Measurements from ENCODE around the gene CYTH4. TPM values are rescaled to one million over a fixed set of nuclear protein-coding genes. Genes with fewer than 3 reads are reported as not detected.

Gene CYTH4
- total RNA-seq, 1 experiment from 2014 or later, result not detected

- H3K27me3 Mint-ChIP-seq (ENCODE audit: insufficient read depth, unreplicated experiment), result peaks cover 10% of the 10 kb centered on the region
- H3K4me1 Mint-ChIP-seq (ENCODE audit: insufficient read depth, unreplicated experiment), result peaks cover 12% of the 10 kb centered on the region
- H3K9me3 Mint-ChIP-seq (ENCODE audit: unreplicated experiment), result no peaks in the 10 kb centered on the region
- intact Hi-C loops (cut with micrococcal nuclease), result no loop called here
- CTCF ChIA-PET, result interaction anchor here (0.6 to 1.0 kb wide), 4 partner anchors 19 to 179 kb away, joined by 3 to 4 read pairs (median 3); no protein-coding TSS in a partner anchor
- POLR2A ChIA-PET, result no interaction called here
- H3K4me3 Mint-ChIP-seq (ENCODE audit: unreplicated experiment), result no peak overlapping the region
- TF ChIP-seq CTCF (IDR thresholded peaks at IDR 0.05; ENCODE audit: unreplicated experiment), result no peak
- no peak overlapping the region for H3K27ac Mint-ChIP-seq (ENCODE audit: low read depth, unreplicated experiment)
- no peak for DNase-seq (ENCODE audit: unreplicated experiment)
- peaks cover 4% of the 10 kb centered on the region for H3K36me3 Mint-ChIP-seq (ENCODE audit: insufficient read depth, unreplicated experiment)
- no TSS peak for BruUV-seq (replicated peaks)
Observed at GRCh38 chr22:37279331-37280181, 2.8 kb upstream of the CYTH4 start.

GRCh38 chr22:37280718-37281117 is 1.6 kb upstream of the CYTH4 start:
- no peak overlapping the region for H3K4me3 Mint-ChIP-seq (ENCODE audit: unreplicated experiment)
- POLR2A ChIA-PET, result interaction anchor here (0.9 kb wide), 2 partner anchors 9 to 26 kb away, joined by 3 to 4 read pairs; no protein-coding TSS in a partner anchor
- H3K27me3 Mint-ChIP-seq (ENCODE audit: insufficient read depth, unreplicated experiment), result peaks cover 10% of the 10 kb centered on the region
- H3K9me3 Mint-ChIP-seq (ENCODE audit: unreplicated experiment), result no peaks in the 10 kb centered on the region
- intact Hi-C loops (cut with micrococcal nuclease), result no loop called here
- TF ChIP-seq CTCF (IDR thresholded peaks at IDR 0.05; ENCODE audit: unreplicated experiment), result no peak
- peaks cover 4% of the 10 kb centered on the region for H3K36me3 Mint-ChIP-seq (ENCODE audit: insufficient read depth, unreplicated experiment)
- H3K4me1 Mint-ChIP-seq (ENCODE audit: insufficient read depth, unreplicated experiment), result peaks cover 12% of the 10 kb centered on the region
- DNase-seq (ENCODE audit: unreplicated experiment), result no peak
- H3K27ac Mint-ChIP-seq (ENCODE audit: low read depth, unreplicated experiment), result no peak overlapping the region
- no TSS peak for BruUV-seq (replicated peaks)
- CTCF ChIA-PET, result interaction anchor here (1.4 kb wide), 1 partner anchor 19 kb away, joined by 6 read pairs; no protein-coding TSS in a partner anchor

GRCh38 chr22:37281195-37281594 is 1.1 kb upstream of the CYTH4 start:
- intact Hi-C loops (cut with micrococcal nuclease), result no loop called here
- DNase-seq (ENCODE audit: unreplicated experiment), result no peak
- Mint-ChIP-seq H3K4me3 (ENCODE audit: unreplicated experiment) (no peak overlapping the region), H3K4me1 (ENCODE audit: insufficient read depth, unreplicated experiment) (peaks cover 12% of the 10 kb centered on the region), H3K27me3 (ENCODE audit: insufficient read depth, unreplicated experiment) (peaks cover 14% of the 10 kb centered on the region), H3K36me3 (ENCODE audit: insufficient read depth, unreplicated experiment) (peaks cover 4% of the 10 kb centered on the region), H3K9me3 (ENCODE audit: unreplicated experiment) (no peaks in the 10 kb centered on the region), H3K27ac (ENCODE audit: low read depth, unreplicated experiment) (no peak overlapping the region)
- ChIA-PET CTCF (interaction anchor here (0.6 to 1.4 kb wide), 2 partner anchors 9 to 20 kb away, joined by 4 to 6 read pairs; no protein-coding TSS in a partner anchor), POLR2A (interaction anchor here (0.9 kb wide), 2 partner anchors 10 to 25 kb away, joined by 3 to 4 read pairs; no protein-coding TSS in a partner anchor)
- TF ChIP-seq CTCF (IDR thresholded peaks at IDR 0.05; ENCODE audit: unreplicated experiment), result no peak
- BruUV-seq (replicated peaks), result no TSS peak

- H3K27me3 Mint-ChIP-seq (ENCODE audit: insufficient read depth, unreplicated experiment), result peaks cover 20% of the 10 kb centered on the region
- TF ChIP-seq CTCF (IDR thresholded peaks at IDR 0.05; ENCODE audit: unreplicated experiment), result no peak
- peaks cover 4% of the 10 kb centered on the region for H3K36me3 Mint-ChIP-seq (ENCODE audit: insufficient read depth, unreplicated experiment)
- H3K27ac Mint-ChIP-seq (ENCODE audit: low read depth, unreplicated experiment), result no peak overlapping the region
- intact Hi-C loops (cut with micrococcal nuclease), result no loop called here
- H3K4me3 Mint-ChIP-seq (ENCODE audit: unreplicated experiment), result no peak overlapping the region
- H3K9me3 Mint-ChIP-seq (ENCODE audit: unreplicated experiment), result no peaks in the 10 kb centered on the region
- DNase-seq (ENCODE audit: unreplicated experiment), result no peak
- BruUV-seq (replicated peaks), result no TSS peak
- peaks cover 12% of the 10 kb centered on the region for H3K4me1 Mint-ChIP-seq (ENCODE audit: insufficient read depth, unreplicated experiment)
- CTCF ChIA-PET, result interaction anchor here (0.6 to 1.4 kb wide), 2 partner anchors 9 to 21 kb away, joined by 4 to 6 read pairs; no protein-coding TSS in a partner anchor
- POLR2A ChIA-PET, result interaction anchor here (0.9 kb wide), 2 partner anchors 10 to 25 kb away, joined by 3 to 4 read pairs; no protein-coding TSS in a partner anchor
Observed at GRCh38 chr22:37281646-37282384, 493 bp upstream of the CYTH4 start.
